Fibroblast of skin of right quadriceps (primary cell): ENCODE results near the gene RAF1.
"Not testable (repeated sequence)": the region's sequence is repeated elsewhere in the genome, so short reads cannot be mapped to it uniquely, and the experiment has no call there.

Experiments
- DNase-seq: peaks from one replicate; pipeline ENCODE4 v3.0.0-alpha.2; 2013

The RAF1 gene

GRCh38 chr3:12663936-12664908 lies at the start of gene RAF1:
Gene RAF1 (minus strand): TSS chr3:12664117. CDS start chr3:12618721, 45,396 bp downstream.
- DNase-seq, result peak; percentile 97

DNA sequence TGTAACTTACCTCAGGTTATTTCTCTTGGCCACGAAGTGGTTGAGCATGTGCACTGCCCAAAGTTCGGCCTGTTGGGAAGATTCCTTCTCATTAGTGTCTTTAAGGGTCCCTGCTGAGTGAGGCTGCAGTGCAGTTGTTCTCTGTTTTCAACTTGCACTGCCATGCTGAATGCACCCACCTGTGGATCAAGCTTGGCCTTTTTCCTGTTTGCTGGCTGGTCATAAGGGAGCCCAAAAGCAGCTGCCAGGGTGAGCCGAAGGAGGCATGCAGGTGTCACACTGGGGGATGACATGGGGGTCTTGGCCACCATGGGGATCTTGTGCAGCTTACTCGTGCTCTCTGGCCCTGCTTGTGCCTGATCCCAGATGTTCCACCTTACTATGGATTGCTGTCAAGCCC lies 46.1 kb upstream of the RAF1 start:
- no peak for DNase-seq

GRCh38 chr3:12709334-12709733 lies 45.4 kb upstream of the RAF1 start:
- no peak for DNase-seq

DNA sequence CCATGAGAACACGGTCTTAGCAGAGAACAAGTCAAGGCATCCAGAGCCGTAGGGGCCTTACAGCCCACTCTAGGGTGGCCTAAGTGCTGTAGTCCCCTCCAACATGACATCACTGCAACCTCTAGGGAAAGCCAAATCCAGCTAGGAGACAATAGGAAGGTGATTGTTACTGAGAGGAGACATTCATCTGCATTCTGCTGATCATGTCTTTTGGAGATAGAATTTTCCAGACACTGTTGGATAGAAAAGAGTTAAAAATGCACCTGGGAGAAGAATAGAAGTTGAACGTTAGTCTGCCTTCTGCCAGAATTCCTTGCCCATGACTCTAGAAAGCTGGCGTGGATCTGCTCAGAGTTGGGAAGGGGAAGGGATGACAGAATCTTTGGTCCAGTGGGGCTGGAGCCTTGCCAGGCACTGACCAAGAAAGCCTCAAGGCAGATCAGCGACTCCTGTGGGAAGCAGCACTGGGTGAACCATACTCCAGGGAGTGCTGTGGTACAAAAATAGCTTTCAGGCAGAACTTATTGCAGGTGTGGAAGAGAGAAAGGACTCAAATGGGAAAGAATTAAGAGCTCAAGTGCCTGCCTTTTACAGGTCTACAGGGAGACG lies 44.8 kb upstream of the RAF1 start:
- DNase-seq, result peak; percentile 67

DNA sequence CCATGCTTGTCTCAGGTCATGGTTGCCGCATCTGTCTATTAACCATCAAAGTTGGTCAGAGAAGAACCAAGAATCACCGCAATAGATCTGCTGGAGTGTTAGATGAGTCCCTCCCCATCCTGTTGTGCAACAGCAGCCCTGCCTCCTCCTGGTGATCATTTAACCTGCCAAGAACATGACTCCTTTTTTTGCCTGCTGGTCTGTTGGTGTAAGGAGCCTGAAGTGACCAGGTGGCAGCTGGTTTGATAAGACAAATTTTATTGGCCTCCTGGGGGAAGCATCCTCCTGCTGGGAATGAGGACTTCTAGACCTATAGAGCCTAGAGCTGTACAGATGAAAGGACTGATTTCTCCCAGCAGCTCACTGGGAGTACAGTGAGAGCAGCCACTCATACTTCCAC lies 43.5 kb upstream of the RAF1 start:
- DNase-seq, result no peak

DNA sequence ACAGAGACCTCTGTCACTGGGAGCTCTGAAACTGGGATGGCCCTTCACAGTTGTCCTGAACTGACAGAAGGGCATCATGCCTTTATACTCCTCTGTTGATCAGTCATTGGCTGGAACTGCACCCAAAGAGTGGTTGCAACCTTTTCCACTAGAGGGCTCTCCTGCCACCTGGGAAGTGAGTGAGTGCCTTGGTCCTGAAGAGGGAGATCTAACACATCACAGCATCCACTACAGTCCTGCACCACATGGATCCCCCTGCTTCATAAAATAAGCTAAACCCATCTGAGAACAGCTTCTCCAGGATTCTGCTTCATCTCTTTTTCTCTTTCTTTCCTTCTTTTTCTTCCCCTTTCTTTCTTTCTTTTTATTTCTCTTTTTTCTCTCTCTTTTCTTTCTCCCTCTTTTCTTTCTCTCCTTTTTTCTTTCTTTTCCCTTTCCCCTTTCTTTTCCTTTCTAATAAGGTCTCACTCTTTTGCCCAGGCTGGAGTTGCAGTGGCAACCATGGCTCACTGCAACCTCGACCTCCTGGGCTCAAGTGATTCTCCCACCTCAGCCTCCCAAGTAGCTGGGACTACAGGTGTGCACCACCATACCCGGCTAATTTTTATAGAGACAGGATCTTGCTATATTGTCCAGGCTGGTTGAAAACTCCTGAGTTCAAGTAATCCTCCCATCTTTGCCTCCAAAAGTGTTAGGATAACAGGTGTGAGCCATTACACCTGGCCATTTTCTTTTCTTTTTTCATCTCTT lies 42.8 kb upstream of the RAF1 start:
- peak; percentile 72 for DNase-seq

DNA sequence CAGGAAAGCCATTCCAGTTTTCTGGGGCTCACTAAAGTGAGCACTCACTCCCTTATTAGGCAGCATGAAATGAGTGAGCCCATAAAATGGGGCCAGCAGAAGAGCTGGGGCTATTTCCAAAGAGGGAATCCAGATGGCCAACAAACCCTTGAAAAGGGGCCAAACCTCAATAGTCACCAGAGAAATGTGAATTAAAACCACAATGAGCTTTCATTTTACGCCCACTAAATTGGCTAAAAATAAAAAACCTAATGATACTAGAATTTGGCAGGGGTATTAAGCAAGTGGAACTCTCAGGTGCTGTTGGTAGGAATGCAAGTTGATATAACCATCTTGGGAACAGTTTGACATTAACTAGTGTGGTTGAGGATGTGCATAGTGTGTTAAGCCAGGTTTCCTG lies 42.1 kb upstream of the RAF1 start:
- DNase-seq, result peak; percentile 65

DNA sequence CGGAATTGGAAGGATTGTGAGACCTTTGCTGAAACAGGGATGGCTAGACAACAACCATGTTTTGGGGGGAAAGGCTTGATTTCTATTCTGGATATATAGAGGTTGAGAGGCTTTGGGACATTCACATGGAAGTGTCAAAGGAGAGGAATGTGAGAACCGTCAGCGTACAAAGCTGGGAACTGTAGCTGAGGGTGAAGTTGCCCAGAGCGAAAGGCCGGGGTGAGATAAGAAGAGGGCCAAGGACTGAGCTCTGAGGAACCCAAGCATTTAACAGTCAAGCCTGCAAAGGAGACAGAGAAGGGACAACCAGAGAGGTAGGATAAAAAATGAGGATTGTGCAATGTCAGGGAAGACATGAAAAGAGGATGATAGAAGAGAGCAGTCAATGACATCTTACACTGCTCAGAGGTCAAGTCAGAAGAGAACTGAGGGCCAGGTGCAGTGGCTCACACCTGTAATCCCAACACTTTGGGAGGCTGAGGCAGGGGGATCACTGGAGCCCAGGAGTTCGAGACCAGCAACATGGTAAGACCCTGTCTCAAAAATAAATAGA lies 41.5 kb upstream of the RAF1 start:
- no peak for DNase-seq

- no peak for DNase-seq
Measured at GRCh38 chr3:12702501-12702900, 38.6 kb upstream of the RAF1 start.

- not testable (repeated sequence) for DNase-seq
Measured at GRCh38 chr3:12701601-12702000, 37.7 kb upstream of the RAF1 start.

GRCh38 chr3:12700800-12701199 lies 36.9 kb upstream of the RAF1 start:
- no peak for DNase-seq

- DNase-seq, result no peak
Measured at GRCh38 chr3:12695916-12696315, 32.0 kb upstream of the RAF1 start.

GRCh38 chr3:12695112-12695511 lies 31.2 kb upstream of the RAF1 start:
- no peak for DNase-seq

- no peak for DNase-seq
Measured at GRCh38 chr3:12692444-12692843, 28.5 kb upstream of the RAF1 start.

- DNase-seq, result no peak
Measured at GRCh38 chr3:12689997-12690711, 26.2 kb upstream of the RAF1 start.

- DNase-seq, result no peak
Measured at GRCh38 chr3:12687948-12688347, 24.0 kb upstream of the RAF1 start.

DNA sequence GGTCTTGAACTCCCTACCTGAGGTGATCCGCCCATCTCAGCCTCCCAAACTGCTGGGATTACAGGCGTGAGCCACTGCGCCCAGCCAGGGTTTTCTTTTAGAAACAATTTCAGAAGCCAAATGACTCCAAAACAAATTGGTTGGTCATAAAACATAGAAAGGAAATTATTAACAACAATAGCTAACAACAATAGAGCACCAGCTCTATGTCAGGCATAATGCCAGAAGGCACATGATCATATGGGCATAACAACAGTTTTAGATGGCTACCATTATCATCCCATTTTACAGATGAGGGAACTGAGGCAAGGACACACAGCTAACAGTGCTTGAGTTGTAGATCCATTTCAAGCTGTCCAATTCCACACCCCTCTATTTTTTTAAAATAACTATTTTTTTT lies 22.2 kb upstream of the RAF1 start:
- no peak for DNase-seq

- DNase-seq, result peak; percentile 71
Measured at GRCh38 chr3:12681943-12682390, 18.1 kb upstream of the RAF1 start.

DNA sequence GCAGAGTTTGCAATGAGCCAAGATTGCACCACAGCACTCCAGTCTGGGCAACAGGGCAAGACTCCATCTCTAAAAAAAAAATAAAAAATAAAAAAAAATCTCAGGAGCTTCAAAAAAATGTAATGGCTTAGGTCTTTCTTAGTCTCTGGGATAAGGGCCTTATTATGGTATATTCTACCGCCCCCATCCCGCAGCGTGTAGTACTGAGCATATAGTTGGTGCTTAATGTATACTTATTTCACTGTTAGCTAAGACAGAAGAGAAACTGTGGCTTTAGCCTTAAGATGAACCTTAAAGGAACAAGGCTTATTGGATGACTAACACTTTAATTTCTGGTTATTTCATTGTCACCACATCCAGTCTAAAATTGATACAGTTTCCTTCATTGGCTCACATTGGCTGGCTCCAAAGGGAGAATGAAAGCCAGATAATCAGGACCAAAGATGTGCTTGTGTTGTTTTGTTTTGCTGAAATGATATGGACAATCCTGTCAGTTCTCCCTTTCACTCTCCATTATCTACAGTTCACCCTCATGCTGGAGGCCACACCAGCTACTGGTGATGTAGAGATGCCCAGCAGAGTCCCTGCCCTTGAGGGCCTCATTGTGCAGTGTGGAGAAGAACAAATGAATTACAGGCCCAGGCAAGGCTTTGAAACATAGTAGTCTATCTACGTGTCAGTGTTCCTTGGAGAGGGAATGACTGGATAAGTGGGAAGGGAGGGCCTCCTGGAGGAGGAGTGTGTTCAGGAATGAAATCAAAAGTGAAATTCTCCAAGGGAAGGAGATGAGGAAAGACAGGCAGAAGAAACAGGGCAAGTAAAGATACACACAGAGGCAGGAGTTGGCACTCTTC lies 17.4 kb upstream of the RAF1 start:
- no peak for DNase-seq

DNA sequence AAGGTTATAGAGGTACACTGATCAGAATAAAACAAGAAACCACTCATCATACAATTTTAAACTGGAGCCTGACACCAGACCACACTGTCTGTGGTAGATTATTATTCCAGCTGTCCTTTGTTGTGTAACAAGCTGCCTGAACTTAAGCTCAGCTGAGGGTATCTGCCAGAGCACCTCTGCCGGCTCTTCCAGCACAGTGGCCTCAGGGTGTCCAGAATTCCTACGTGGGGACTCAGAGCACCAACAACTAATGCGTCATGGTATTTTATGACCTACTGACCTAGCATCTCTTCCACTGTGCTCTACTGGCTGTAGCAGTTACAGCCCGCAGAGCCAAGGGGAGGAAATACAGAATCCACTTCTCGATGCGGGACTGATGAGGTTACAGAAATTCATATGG lies 15.6 kb upstream of the RAF1 start:
- DNase-seq, result peak; percentile 52

DNA sequence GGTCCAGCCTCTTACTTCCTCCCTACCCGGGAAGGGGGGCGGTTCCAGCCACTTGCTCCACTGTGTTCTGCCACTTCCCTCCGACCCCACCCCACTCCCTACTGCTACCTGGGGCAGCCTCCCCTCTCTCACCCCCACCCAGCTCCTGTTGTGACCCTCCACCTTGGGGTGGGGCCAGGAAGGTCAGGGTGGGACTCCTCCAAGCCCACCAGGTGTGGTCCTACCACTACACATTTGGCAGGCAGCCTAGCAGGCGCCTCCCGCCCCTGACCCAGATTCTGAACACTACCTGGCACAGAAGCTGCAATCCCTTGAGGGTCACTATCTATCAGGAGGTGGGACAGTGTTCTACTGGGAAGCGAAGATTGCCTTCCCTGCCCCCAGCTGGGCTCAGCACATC lies 13.7 kb upstream of the RAF1 start:
- no peak for DNase-seq
